Measurements from ENCODE around the gene CFD.
"Not testable (repeated sequence)": the region's sequence is repeated elsewhere in the genome, so short reads cannot be mapped to it uniquely, and the experiment has no call there.

Gene CFD

GRCh38 chr19:858868-859843, at the start of gene CFD:
Gene CFD (plus strand): TSS chr19:859664. CDS start chr19:859690, 26 bp downstream.
- no peak for DNase-seq

- DNase-seq: no peak
These were observed 49.2 kb upstream of the CFD start for GRCh38 chr19:810077-810855.

- DNase-seq: no peak
These were observed 48.5 kb upstream of the CFD start for GRCh38 chr19:810883-811489.

GRCh38 chr19:811506-812048, 47.9 kb upstream of the CFD start:
- no peak for DNase-seq

GRCh38 chr19:812049-812746, 47.3 kb upstream of the CFD start:
- DNase-seq: no peak

- DNase-seq: no peak
These were observed 46.7 kb upstream of the CFD start for GRCh38 chr19:812747-813218.

GRCh38 chr19:813219-814151, 46.0 kb upstream of the CFD start:
- DNase-seq: no peak

- DNase-seq: no peak
These were observed 45.0 kb upstream of the CFD start for GRCh38 chr19:814152-815078.

GRCh38 chr19:815079-815774, 44.2 kb upstream of the CFD start:
- DNase-seq: no peak

GRCh38 chr19:815775-816499, 43.5 kb upstream of the CFD start:
- no peak for DNase-seq

GRCh38 chr19:816500-816857, 43.0 kb upstream of the CFD start:
- no peak for DNase-seq

- DNase-seq: not testable (repeated sequence)
These were observed 39.3 kb upstream of the CFD start for GRCh38 chr19:820212-820611.

- DNase-seq: no peak
These were observed 38.1 kb upstream of the CFD start for GRCh38 chr19:821231-821824.

GRCh38 chr19:821825-822503, 37.5 kb upstream of the CFD start, which contains the start of gene PLPPR3:
Gene PLPPR3 (minus strand): TSS chr19:821955. CDS start chr19:821559, 396 bp downstream.
- no peak for DNase-seq

- no peak for DNase-seq
These were observed 35.8 kb upstream of the CFD start for GRCh38 chr19:823565-824121.

- no peak for DNase-seq
These were observed 34.6 kb upstream of the CFD start for GRCh38 chr19:824885-825284.

Data from stimulated activated CD4-positive, alpha-beta T cell treated with anti-CD3 and anti-CD28 coated beads, Interleukin-4, amount 100 ng/mL, for 1 hour (primary cell).